RWPE1 (cell line): ENCODE data around the gene GDNF.
"Not testable (repeated sequence)": the region's sequence is repeated elsewhere in the genome, so short reads cannot be mapped to it uniquely, and the experiment has no call there.

ENCODE experiments used
- CTCF ChIA-PET: fragments of 350-600 bp; sonication (Branson Sonifier 250); formaldehyde crosslinking; extraction: SDS; loops from one replicate; lab custom pipeline; 2021; lab: Yijun Ruan, JAX
- POLR2A ChIA-PET: fragments of 400-600 bp; formaldehyde crosslinking; extraction: SDS; loops from one replicate; lab custom pipeline; 2020; ENCODE audit warnings: antibody characterized with exemption; ENCODE audit not compliant: low non-redundant PET; lab: Yijun Ruan, JAX
- DNase-seq: peaks from one replicate; pipeline ENCODE4 v3.0.0; 2012; ENCODE audit warnings: low spot score
- H3K27ac ChIP-seq: fragments of 450-650 bp; 2 replicates; pipeline ENCODE4 v1.5.1; 2017
- TF ChIP-seq, protein P1 (sequence below): fragments of 450-650 bp; conservative IDR thresholded peaks from 2 replicates; pipeline ENCODE4 v1.5.1; 2017; ENCODE audit warnings: low read depth, mild to moderate bottlenecking

The GDNF gene

DNA sequence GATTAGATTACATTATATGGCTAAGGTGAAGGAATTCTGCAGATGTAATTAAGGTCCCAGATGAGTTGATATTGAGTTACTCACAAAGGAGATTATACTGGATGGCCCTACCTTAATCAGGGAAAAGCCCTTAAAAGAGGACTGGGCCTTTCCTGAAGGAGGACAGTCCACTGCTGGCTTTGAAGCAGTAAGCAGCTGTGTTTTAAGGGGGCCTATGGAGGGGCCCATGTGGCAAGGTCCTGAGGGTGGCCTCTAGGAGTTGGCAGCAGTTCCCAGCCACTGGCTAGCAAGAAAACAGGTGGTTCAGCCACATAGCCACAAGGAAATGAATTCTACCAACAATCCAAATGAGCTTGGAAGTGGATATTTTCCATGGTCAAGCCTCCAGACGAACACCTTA is 36.4 kb upstream of the GDNF start:
- CTCF ChIA-PET, result no interaction called here
- no peak overlapping the region for H3K27ac ChIP-seq
- TF ChIP-seq, protein P1, sequence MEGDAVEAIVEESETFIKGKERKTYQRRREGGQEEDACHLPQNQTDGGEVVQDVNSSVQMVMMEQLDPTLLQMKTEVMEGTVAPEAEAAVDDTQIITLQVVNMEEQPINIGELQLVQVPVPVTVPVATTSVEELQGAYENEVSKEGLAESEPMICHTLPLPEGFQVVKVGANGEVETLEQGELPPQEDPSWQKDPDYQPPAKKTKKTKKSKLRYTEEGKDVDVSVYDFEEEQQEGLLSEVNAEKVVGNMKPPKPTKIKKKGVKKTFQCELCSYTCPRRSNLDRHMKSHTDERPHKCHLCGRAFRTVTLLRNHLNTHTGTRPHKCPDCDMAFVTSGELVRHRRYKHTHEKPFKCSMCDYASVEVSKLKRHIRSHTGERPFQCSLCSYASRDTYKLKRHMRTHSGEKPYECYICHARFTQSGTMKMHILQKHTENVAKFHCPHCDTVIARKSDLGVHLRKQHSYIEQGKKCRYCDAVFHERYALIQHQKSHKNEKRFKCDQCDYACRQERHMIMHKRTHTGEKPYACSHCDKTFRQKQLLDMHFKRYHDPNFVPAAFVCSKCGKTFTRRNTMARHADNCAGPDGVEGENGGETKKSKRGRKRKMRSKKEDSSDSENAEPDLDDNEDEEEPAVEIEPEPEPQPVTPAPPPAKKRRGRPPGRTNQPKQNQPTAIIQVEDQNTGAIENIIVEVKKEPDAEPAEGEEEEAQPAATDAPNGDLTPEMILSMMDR, result no peak
- POLR2A ChIA-PET, result no interaction called here
- DNase-seq, result no peak

DNA sequence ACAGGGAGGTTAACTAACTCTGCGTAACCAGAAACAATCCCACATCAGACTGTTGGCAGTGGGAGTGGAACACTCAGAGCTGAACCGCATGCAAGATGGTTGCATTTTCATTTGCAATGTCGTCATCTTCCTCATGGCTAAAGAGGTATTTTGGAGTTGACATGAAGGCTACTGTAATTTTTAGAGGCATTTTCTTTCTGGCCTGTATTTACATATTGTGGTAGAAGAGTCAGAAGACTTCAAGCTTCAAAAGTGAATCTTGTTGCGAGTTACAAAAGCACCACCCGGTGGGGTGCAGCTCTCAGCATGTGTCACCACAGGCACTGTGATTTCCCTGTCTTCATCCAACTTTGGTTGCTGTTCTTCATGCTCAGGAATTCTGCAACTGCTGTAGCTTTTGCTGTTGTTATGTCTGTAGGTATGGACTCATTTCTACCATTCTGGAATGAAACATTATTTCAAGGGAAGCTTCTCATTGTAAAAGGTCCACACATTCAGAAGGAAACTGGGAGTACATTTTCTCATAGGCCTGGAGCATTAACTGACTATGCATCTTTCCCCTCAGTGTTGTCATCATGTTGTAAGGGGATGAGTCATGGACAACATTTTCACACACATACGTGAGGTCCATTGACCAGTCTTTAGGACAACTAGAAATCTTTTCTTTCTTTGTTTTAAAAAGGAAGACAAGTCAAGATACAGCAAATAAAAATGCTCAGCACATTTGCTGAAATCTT is 35.4 kb upstream of the GDNF start:
- TF ChIP-seq, protein P1, result no peak
- DNase-seq, result peak; percentile 45
- POLR2A ChIA-PET, result no interaction called here
- no peak overlapping the region for H3K27ac ChIP-seq
- CTCF ChIA-PET, result no interaction called here

DNA sequence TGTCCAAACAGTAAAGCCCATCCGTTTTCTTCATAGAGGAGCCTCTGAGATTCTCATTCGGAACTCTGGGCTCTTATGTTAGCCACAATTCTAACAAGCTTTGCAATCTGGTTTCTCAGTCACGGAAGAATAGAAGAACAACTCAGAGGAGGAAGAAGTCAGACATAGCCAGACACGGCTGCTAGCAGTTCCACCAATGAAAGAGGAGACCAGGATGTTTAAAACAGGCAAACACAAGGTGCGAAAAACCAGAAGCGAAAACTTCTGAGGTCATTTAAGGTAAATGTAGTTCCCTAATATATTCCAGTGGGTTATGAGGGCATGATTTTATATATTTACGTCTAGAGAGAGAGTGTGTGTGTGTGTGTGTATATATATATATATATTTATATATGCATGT is 34.1 kb upstream of the GDNF start:
- TF ChIP-seq, protein P1, result no peak
- DNase-seq, result no peak
- no peak overlapping the region for H3K27ac ChIP-seq
- POLR2A ChIA-PET, result no interaction called here
- CTCF ChIA-PET, result no interaction called here

DNA sequence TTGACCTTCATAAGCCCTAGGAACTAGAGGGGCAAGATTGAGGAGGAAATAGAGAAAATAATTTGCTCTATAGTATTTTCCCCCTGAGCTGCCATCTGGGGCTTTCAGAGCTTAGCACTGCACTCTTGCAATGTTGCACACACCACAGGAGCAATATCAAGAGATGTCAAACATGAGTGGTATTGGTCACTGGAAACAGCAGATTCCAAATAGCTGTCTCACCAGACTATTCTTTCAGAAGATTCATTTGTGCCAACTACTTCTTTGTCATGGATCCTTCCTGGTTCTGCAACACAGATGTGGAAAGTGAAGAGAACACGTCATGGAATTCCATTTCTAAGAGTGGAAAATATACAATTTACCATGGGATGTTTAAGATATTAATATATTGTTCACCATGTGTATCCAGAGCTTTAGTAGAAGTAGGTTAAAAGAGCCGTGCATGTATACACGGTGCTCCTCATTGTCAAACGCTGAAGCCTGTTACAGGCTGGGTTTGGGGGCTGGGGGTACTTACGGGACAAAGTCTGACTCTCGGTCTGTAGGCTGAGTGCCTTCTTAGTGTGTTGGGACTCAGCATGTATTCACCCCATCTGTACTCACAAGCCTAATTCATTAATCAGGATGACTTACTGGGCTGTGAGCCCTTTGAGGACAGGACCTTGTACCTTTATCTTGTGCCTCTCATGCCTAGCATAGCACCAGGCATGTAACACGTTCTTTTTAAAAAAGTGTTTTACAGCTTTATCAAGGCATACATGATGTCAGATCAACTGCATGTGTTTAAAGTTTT is 31.4 kb upstream of the GDNF start:
- CTCF ChIA-PET, result no interaction called here
- no peak for DNase-seq
- H3K27ac ChIP-seq, result no peak overlapping the region
- TF ChIP-seq, protein P1, result no peak
- POLR2A ChIA-PET, result no interaction called here

DNA sequence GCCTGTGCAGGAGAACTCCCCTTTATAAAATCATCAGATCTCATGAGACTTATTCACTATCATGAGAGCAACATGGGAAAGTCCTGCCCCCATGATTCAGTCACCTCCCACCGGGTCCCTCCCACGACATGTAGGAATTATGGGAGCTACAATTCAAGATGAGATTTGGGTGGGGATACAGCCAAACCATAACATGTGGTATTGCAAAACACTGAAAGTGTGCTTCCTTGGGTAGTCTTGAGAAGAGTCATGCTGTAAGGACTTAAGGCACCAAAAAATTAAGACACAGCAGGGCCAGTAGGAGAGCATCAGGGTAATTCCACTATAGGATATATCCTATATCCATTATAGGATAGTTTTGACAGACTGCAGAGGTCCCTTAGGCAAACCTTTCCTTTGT is 29.4 kb upstream of the GDNF start:
- DNase-seq, result no peak
- CTCF ChIA-PET, result no interaction called here
- TF ChIP-seq, protein P1, result no peak
- POLR2A ChIA-PET, result no interaction called here
- no peak overlapping the region for H3K27ac ChIP-seq

DNA sequence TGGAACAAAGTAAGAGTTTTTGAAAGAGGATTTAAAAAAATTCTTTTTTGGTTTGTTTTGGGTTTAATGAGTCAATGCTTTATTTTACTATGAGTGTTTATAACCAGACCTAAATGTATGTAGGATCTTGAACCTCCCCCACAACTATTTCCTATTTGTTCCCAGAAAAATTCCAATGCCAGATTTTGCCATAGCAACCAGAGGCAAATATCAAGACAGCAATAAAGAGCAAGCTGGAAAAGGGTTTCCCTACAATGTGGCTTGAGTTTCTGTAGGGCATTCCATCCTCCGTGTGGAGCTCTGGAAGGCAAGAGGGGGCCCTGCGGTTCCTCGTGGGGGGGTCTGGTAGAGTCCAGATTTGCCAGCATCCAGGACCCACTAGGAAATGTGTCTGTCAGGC is 27.8 kb upstream of the GDNF start:
- TF ChIP-seq, protein P1, result no peak
- H3K27ac ChIP-seq, result no peak overlapping the region
- ChIA-PET CTCF (no interaction called here), POLR2A (no interaction called here)
- no peak for DNase-seq

DNA sequence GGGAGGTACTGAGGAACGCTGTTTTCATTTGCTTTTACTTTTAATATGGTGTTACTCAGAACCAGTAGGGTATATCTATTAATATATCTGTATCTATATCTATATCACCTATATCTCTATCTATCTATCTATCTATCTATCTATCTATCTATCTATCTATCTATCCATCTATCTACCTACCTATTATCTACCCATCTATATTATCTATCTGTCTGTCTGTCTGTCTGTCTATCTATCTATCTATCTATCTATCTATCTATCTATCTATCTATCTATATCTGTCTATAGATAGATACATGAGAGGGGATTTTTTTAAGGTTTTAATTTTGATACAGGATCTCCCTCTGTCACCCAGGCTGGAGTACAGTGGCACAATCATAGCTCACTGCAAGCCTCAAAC is 23.1 kb upstream of the GDNF start:
- H3K27ac ChIP-seq, DNase-seq, POLR2A ChIA-PET, CTCF ChIA-PET: not testable (repeated sequence)
